HG02588 (cell line): ENCODE measurements around the gene OR51V1.

Source experiments
- ATAC-seq: cut with Tn5 transposase; IDR thresholded peaks from one replicate; pipeline ENCODE4 v1.9.1; 2021; ENCODE audit warnings: mild to moderate bottlenecking, moderate library complexity; ENCODE audit not compliant: unreplicated experiment

Gene OR51V1

GRCh38 chr11:5231111-5231510 lies 30.6 kb upstream of the OR51V1 start:
- ATAC-seq, result no peak

GRCh38 chr11:5230266-5230665 lies 29.8 kb upstream of the OR51V1 start:
- ATAC-seq, result no peak

- ATAC-seq, result no peak
Observed at GRCh38 chr11:5229796-5230195, 29.3 kb upstream of the OR51V1 start.

- ATAC-seq, result no peak
Observed at GRCh38 chr11:5229356-5229755, 28.9 kb upstream of the OR51V1 start.

- ATAC-seq, result no peak
Observed at GRCh38 chr11:5228124-5228523, 27.6 kb upstream of the OR51V1 start.

GRCh38 chr11:5227681-5228080 lies 27.2 kb upstream of the OR51V1 start:
- no peak for ATAC-seq

- no peak for ATAC-seq
Observed at GRCh38 chr11:5226732-5227310, 26.3 kb upstream of the OR51V1 start, which contains the start of gene HBB. TSS of gene HBB (minus strand) at chr11:5227071. CDS start at chr11:5227021, 50 bp downstream.

GRCh38 chr11:5225480-5225871 lies 25.0 kb upstream of the OR51V1 start:
- no peak for ATAC-seq

- ATAC-seq, result no peak
Observed at GRCh38 chr11:5224538-5225479, 24.3 kb upstream of the OR51V1 start.

GRCh38 chr11:5223686-5224085 lies 23.2 kb upstream of the OR51V1 start:
- ATAC-seq, result no peak

- ATAC-seq, result no peak
Observed at GRCh38 chr11:5223146-5223545, 22.7 kb upstream of the OR51V1 start.

- no peak for ATAC-seq
Observed at GRCh38 chr11:5210376-5210885, 9.9 kb upstream of the OR51V1 start.

GRCh38 chr11:5204787-5205186 lies 4.3 kb upstream of the OR51V1 start:
- ATAC-seq, result peak; percentile 69

GRCh38 chr11:5203366-5203765 lies 2.9 kb upstream of the OR51V1 start:
- ATAC-seq, result no peak

GRCh38 chr11:5198285-5198684 lies 2.2 kb downstream of the OR51V1 start:
- no peak for ATAC-seq

GRCh38 chr11:5197536-5197935 lies 2.9 kb downstream of the OR51V1 start:
- ATAC-seq, result no peak

- no peak for ATAC-seq
Observed at GRCh38 chr11:5196731-5197130, 3.8 kb downstream of the OR51V1 start.

GRCh38 chr11:5196067-5196466 lies 4.4 kb downstream of the OR51V1 start:
- no peak for ATAC-seq

- ATAC-seq, result no peak
Observed at GRCh38 chr11:5192738-5193137, 7.7 kb downstream of the OR51V1 start.

- no peak for ATAC-seq
Observed at GRCh38 chr11:5188201-5188600, 12.3 kb downstream of the OR51V1 start.

- no peak for ATAC-seq
Observed at GRCh38 chr11:5178046-5178837, 22.2 kb downstream of the OR51V1 start.
